ENCODE measurements around the gene PEX10.

- no peak for TF ChIP-seq YY1 (IDR thresholded peaks at IDR 0.05; ENCODE audit: low read depth)
- TF ChIP-seq MAX (IDR thresholded peaks at IDR 0.05), result no peak
- no peak for TF ChIP-seq ZBTB7A (IDR thresholded peaks at IDR 0.05; ENCODE audit: low read depth)
- TF ChIP-seq RAD21 (IDR thresholded peaks at IDR 0.05; ENCODE audit: low read depth), result no peak
- no peak for TF ChIP-seq EP300 (IDR thresholded peaks at IDR 0.05; ENCODE audit: borderline replicate concordance)
- TF ChIP-seq CEBPB (IDR thresholded peaks at IDR 0.05), result no peak
- TF ChIP-seq CREB1 (IDR thresholded peaks at IDR 0.05; ENCODE audit: low read depth), result no peak
- no peak for TF ChIP-seq NFIC (IDR thresholded peaks at IDR 0.05)
- TF ChIP-seq TCF12 (IDR thresholded peaks at IDR 0.05; ENCODE audit: low read depth), result no peak
- TF ChIP-seq USF1 (IDR thresholded peaks at IDR 0.05), result no peak
- no peak for TF ChIP-seq REST (IDR thresholded peaks at IDR 0.05; ENCODE audit: low read depth)
- no peak for TF ChIP-seq TAF1 (IDR thresholded peaks at IDR 0.05; ENCODE audit: low read depth)
These were observed 11.8 kb downstream of the PEX10 start for GRCh38 chr1:2400576-2400909.

Data from Ishikawa (cell line).